RWPE2 (cell line): ENCODE results near the gene DNMBP.
"Not testable (repeated sequence)": the region's sequence is repeated elsewhere in the genome, so short reads cannot be mapped to it uniquely, and the experiment has no call there.

Experiments used
- ATAC-seq: fragments of 200-7000 bp; cut with Tn5 transposase; 3 replicates; pipeline ENCODE4 v1.9.1; 2021; ENCODE audit warnings: low read depth
- DNase-seq: peaks from one replicate; pipeline ENCODE4 v3.0.0-alpha.2; 2020; ENCODE audit warnings: low spot score
- H3K27ac ChIP-seq: fragments of 450-650 bp; 2 replicates; pipeline ENCODE4 v1.5.1; 2017; ENCODE audit warnings: mild to moderate bottlenecking; ENCODE audit not compliant: poor library complexity, severe bottlenecking
- H3K27me3 ChIP-seq: fragments of 250-450 bp; sonication (Bioruptor Pico); 2 replicates; pipeline ENCODE4 v1.5.1; 2021; ENCODE audit warnings: mild to moderate bottlenecking, moderate library complexity; ENCODE audit not compliant: insufficient read depth, poor library complexity, severe bottlenecking
- H3K36me3 ChIP-seq: fragments of 250-450 bp; sonication (Bioruptor Pico); 2 replicates; pipeline ENCODE4 v1.5.1; 2020; ENCODE audit warnings: low read depth, mild to moderate bottlenecking, moderate library complexity
- H3K4me1 ChIP-seq: fragments of 250-450 bp; sonication (Bioruptor Pico); 2 replicates; pipeline ENCODE4 v1.5.1; 2021; ENCODE audit warnings: mild to moderate bottlenecking, moderate library complexity; ENCODE audit not compliant: insufficient read depth, poor library complexity, severe bottlenecking
- H3K4me3 ChIP-seq: fragments of 250-450 bp; sonication (Bioruptor Pico); 2 replicates; pipeline ENCODE4 v1.5.1; 2021; ENCODE audit warnings: mild to moderate bottlenecking, moderate library complexity; ENCODE audit not compliant: severe bottlenecking
- H3K9me3 ChIP-seq: fragments of 250-450 bp; sonication (Bioruptor Pico); 2 replicates; pipeline ENCODE4 v1.5.1; 2021; ENCODE audit warnings: mild to moderate bottlenecking, moderate library complexity; ENCODE audit not compliant: severe bottlenecking
- CTCF ChIP-seq: fragments of 450-650 bp; IDR thresholded peaks from one replicate; pipeline ENCODE4 v1.5.1; 2017; ENCODE audit warnings: mild to moderate bottlenecking, moderate library complexity; ENCODE audit not compliant: poor library complexity, severe bottlenecking

The DNMBP gene

GRCh38 chr10:99941942-99942820 is 67.6 kb downstream of the DNMBP start:
- DNase-seq: no peak

GRCh38 chr10:99938563-99938962 is 71.2 kb downstream of the DNMBP start:
- H3K4me3 ChIP-seq: no peak overlapping the region
- H3K4me1 ChIP-seq: peaks cover 6% of the 10 kb centered on the region
- no peaks in the 10 kb centered on the region for H3K9me3 ChIP-seq
- no peaks in the 10 kb centered on the region for H3K27me3 ChIP-seq
- no peak for TF ChIP-seq CTCF
- DNase-seq (no peak), ATAC-seq (no peak)
- H3K27ac ChIP-seq: no peak overlapping the region
- peaks cover 9% of the 10 kb centered on the region; the same call in 1 of the 2 replicates for H3K36me3 ChIP-seq

More at GRCh38 chr10:99941942-99942820, 67.6 kb downstream of the DNMBP start:
- Histone ChIP-seq H3K9me3 (no peaks in the 10 kb centered on the region), H3K27me3 (no peaks in the 10 kb centered on the region), H3K4me1 (peaks cover 40% of the 10 kb centered on the region), H3K27ac (peak overlapping the region; percentile 20), H3K36me3 (peaks cover 12% of the 10 kb centered on the region), H3K4me3 (no peak overlapping the region)
- peak; percentile 45; the same call in 2 of the 3 replicates for ATAC-seq
- TF ChIP-seq CTCF: no peak

GRCh38 chr10:99937630-99938029 is 72.1 kb downstream of the DNMBP start:
- Histone ChIP-seq H3K9me3 (no peaks in the 10 kb centered on the region), H3K36me3 (peaks cover 9% of the 10 kb centered on the region; the same call in 1 of the 2 replicates), H3K27me3 (no peaks in the 10 kb centered on the region), H3K4me3 (no peak overlapping the region), H3K4me1 (peaks cover 3% of the 10 kb centered on the region), H3K27ac (peak overlapping the region; percentile 6)
- no peak for TF ChIP-seq CTCF
- DNase-seq (no peak), ATAC-seq (no peak)

- ATAC-seq: peak; percentile 50
- peak overlapping the region; percentile 97 for H3K27ac ChIP-seq
- H3K4me3 ChIP-seq, H3K36me3 ChIP-seq, H3K27me3 ChIP-seq, H3K9me3 ChIP-seq, DNase-seq: not testable (repeated sequence)
- peaks cover 33% of the 10 kb centered on the region for H3K4me1 ChIP-seq
These were observed 77.4 kb downstream of the DNMBP start for GRCh38 chr10:99932203-99932957.

GRCh38 chr10:99930731-99931550 is 78.8 kb downstream of the DNMBP start:
- H3K27me3 ChIP-seq: no peaks in the 10 kb centered on the region
- peak overlapping the region; percentile 97 for H3K27ac ChIP-seq
- no peaks in the 10 kb centered on the region for H3K9me3 ChIP-seq
- H3K4me1 ChIP-seq: peaks cover 46% of the 10 kb centered on the region
- H3K4me3 ChIP-seq: peak overlapping the region; percentile 39
- peaks cover 13% of the 10 kb centered on the region for H3K36me3 ChIP-seq
- DNase-seq: peak; percentile 76
- ATAC-seq: peak; percentile 74
- TF ChIP-seq CTCF: no peak
